Ramos (cell line): ENCODE results near the gene PHACTR2.
"Not testable (repeated sequence)": the region's sequence is repeated elsewhere in the genome, so short reads cannot be mapped to it uniquely, and the experiment has no call there.

Source experiments
- in situ Hi-C: fragments of 300-500 bp; cut with MboI; formaldehyde crosslinking; loops from one replicate; pipeline ENCODE4 v1.14.3; 2022; ENCODE audit warnings: low sequenced_read_pairs; ENCODE audit not compliant: unreplicated experiment

The PHACTR2 gene

DNA sequence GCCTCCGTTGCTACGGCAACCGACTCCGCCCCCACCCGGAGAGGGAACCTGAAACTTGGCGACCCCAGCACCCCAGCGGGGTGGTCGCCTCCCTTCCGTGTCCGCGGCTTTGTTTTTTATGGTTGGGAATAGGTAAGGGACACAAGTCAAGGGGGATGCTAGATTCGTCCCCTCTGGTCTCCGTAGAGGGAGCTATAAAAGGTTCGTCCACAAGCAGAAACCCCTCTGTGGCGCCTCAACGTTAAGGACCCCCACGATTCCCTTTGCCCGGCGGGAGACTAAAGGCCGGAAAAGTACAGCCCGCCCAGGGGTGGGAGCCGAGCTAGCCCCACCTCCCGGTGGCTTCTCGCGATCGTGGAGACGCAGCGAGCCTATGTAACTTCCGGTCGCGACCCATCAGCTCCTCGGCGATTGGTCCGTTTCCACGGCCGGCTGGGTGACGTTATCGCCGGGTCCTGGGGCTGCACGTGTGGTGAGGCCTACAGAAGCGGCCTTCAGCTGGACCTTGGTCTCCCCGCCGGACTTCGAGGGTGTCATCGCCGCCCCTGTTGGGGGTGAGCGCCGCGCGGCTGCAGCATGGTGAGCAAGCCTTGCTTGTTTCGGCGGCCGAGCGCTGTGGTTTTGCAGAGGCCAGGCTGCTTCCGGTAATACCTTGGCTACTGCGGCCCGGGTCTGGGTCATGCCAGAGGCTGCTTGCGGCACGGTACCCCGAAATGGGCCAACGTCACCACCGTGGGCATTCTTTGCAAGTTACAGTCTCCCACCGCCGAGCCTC lies 165.3 kb downstream of the PHACTR2 start, which contains the start of gene LTV1:
Gene LTV1 (plus strand): TSS at position 437 of the 775 bp plus-strand sequence. CDS start 140 bp downstream, at position 577.
- in situ Hi-C loops = no loop called here

- in situ Hi-C loops = no loop called here
These were observed 165.9 kb downstream of the PHACTR2 start for GRCh38 chr6:143843677-143843999.

DNA sequence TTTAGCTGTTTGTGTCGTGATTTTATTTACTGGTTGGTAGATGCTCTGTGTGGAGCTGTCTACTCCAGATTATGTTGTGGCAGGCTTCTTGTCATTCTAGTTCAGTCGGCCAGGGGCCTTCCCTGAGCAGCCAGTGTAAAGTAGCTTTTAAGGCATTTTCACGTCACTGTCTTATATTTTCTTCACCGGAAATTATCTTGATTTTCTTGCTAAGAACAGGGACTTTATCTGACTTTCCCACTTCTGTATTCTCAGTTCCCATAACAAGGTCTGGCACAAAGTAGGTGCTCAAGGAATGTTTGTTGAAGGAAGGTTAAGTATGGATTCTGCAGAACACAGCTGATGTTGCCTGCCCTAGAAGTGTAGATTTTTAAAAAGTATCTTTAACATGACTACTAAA lies 166.2 kb downstream of the PHACTR2 start:
- in situ Hi-C loops = no loop called here

- in situ Hi-C loops = no loop called here
These were observed 167.3 kb downstream of the PHACTR2 start for GRCh38 chr6:143845033-143845432.

GRCh38 chr6:143851706-143852105 lies 173.9 kb downstream of the PHACTR2 start:
- in situ Hi-C loops = not testable (repeated sequence)

- in situ Hi-C loops = not testable (repeated sequence)
These were observed 177.3 kb downstream of the PHACTR2 start for GRCh38 chr6:143855057-143855456.

DNA sequence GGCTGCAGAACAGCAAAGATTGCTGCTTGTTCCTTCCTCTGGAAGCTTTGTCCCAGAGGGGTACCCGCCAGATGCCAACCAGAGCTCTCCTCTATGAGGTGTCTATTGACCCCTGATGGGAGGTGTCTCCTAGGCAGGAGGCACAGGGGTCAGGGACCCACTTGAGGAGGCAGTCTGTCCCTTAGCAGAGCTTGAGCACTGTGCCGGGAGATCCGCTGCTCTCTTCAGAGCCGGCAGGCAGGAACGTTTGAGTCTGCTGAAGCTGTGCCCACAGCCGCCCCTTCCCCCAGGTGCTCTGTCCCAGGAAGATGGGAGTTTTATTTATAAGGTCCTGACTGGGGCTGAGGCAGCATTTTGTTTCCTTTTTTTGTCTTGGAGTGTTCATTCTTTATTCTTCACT lies 179.0 kb downstream of the PHACTR2 start:
- in situ Hi-C loops = not testable (repeated sequence)

GRCh38 chr6:143857651-143858050 lies 179.9 kb downstream of the PHACTR2 start:
- in situ Hi-C loops = no loop called here

GRCh38 chr6:143859891-143860660 lies 182.3 kb downstream of the PHACTR2 start:
- in situ Hi-C loops = no loop called here

- in situ Hi-C loops = no loop called here
These were observed 186.0 kb downstream of the PHACTR2 start for GRCh38 chr6:143863771-143864170.

DNA sequence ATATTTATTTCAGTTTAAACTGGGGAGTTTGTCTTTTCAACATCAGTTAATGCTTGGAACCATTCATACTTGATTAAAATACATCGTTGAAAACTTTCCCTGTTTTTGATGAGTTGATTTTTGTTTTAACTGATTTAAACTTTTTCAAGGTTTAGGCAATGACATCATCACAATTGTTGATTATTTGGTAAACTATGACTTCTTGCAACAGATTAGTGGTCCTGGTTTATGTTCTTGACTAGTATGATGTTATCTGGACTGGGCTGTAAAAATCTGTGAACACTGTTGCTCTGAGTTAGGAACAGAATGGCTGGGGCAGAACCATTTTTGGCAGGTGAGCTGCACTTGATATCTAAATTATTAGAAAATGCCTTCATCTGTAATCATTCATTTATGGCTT lies 186.5 kb downstream of the PHACTR2 start, which contains the start of gene ZC2HC1B:
Gene ZC2HC1B (plus strand): TSS at position 241 of the 400 bp plus-strand sequence. CDS start 66 bp downstream, at position 307.
- in situ Hi-C loops = no loop called here

DNA sequence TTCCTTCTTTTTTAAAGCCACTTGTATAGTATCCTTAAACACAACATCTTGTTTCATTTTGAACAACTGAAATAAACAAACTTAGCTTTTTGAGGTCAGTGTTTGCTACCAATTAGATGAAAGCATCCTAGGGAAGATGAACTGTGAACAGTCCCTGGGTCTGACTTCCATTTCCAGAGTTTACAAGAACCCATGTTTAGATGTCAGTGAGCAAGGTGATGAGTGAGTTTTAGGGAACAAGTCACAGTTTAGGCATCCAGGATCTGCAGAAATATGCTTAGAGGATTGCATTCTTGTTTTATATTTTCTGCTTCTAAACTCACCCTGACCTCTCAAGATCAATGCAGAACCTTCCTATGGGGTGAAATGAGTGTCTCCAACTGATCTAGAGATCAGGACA lies 189.5 kb downstream of the PHACTR2 start:
- in situ Hi-C loops = no loop called here

DNA sequence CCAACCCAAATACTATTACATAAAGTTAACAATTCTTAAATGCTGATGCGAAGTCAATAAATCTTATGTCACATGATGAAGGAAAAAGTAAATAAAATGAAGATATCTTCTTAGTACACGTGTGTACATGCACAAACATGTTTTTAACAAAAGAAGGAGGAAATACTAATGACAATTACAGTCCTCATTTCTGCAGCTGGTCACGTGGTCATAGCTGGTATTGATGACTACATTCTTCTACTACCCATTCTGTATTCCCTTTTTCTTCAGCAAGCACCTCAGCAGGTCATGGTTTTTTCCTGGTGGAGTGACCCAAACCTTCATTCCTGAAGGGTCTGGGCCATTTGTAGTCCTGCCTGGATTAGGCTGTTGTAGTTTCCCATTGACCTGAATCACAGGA lies 191.0 kb downstream of the PHACTR2 start:
- in situ Hi-C loops = not testable (repeated sequence)

GRCh38 chr6:143871202-143871730 lies 193.5 kb downstream of the PHACTR2 start:
- in situ Hi-C loops = not testable (repeated sequence)

DNA sequence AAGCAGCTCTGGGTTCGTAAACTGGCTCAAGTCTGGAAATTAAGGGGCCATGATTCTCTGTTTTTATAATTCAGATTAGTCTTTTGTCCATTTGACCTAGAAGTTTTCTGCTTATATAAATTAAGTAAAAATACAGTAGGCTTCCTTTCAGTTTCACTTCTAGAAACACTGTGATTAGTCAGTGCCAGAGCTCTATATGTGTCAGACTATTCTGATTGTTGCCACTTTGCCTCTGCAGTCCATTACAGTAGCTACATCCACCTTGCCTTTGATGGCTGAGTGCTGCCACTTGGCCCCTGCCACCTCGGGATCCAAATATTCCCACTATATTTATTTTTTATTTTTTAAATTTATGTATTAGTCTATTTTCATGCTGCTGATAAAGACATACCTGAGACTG lies 194.4 kb downstream of the PHACTR2 start:
- in situ Hi-C loops = no loop called here

DNA sequence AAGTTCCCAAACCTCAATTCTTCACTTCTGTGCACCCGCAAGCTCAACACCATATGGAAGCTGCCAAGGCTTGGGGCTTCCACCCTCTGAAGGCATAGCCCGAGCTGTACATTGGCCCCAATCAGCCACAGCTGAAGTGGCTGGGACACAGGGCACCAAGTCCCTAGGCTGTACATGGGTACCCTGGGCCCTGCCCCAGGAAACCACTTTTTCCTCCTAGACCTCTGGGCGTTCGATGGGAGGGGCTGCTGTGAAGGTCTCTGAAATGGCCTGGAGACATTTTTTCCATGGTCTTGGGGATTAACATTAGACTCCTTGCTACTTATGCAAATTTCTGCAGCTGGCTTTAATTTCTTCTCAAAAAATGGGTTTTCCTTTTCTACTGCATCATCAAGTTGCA lies 195.8 kb downstream of the PHACTR2 start:
- in situ Hi-C loops = not testable (repeated sequence)

DNA sequence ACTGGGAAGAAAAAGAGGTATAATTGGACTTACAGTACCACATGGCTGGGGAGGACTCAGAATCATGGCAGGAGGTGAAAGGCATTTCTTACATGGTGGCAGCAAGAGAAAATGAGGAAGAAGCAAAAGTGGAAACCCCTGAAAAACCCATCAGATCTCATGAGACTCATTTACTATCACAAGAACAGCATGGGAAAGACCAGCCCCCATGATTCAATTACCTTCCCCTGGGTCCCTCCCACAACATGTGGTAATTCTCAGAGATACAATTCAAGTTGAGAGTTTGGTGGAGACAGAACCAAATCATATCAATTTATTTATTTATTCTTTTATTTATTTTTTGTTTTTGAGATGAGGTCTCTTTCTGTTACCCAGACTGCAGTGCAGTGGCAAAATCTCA lies 196.7 kb downstream of the PHACTR2 start:
- in situ Hi-C loops = not testable (repeated sequence)

DNA sequence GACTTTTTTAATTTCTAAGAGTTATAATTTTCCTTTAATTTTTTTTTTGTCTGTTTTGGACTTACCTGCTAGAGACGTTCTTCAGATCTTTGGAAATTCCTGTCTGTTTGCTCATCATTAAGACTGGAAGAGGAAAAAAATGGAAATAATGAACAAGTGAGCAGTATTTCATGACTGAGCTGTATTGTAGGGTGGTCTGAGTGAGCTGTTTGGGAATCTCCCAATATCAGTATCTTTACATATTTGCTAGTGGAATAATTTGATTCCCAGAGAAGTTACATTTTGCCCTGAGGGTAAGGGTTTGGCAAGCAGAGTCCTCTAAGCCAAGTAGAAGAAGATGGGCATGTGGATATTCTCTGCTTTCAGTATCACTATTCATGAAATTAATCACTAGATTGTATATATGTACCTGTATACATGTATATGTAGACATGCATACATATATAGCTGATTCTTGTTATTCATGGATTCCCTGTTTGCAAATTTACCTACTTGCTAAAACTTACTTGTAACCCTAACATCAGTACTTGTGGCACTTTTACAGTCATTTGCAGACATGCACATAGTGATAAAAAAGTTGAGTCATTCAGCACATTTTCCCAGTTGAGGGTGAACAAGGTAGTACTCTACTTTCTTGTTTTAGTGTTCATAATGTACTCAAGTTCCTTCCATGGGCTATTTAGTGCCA lies 200.0 kb downstream of the PHACTR2 start:
- in situ Hi-C loops = no loop called here

DNA sequence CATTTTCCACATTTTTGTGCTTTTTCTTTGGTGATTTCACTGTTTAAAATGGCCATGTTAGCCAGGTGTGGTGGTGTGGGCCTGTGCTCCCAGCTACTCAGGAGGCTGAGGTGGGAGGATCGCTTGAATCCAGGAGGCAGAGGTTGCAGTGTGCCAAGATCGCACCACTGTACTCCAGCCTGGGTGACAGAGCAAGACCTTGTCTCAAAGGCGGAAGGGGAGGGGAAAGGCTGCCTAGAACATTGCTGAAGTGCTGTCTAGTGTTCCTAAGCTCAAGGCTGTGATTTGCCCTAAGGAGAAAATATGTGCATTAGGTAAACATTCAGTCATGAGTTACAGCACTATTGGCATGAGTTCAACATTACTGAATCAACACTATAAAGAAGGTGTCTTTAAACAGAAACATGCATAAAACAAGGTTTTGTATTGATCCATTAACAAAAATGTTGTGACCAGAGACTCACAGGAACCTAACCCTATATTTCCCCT lies 200.6 kb downstream of the PHACTR2 start:
- in situ Hi-C loops = no loop called here

DNA sequence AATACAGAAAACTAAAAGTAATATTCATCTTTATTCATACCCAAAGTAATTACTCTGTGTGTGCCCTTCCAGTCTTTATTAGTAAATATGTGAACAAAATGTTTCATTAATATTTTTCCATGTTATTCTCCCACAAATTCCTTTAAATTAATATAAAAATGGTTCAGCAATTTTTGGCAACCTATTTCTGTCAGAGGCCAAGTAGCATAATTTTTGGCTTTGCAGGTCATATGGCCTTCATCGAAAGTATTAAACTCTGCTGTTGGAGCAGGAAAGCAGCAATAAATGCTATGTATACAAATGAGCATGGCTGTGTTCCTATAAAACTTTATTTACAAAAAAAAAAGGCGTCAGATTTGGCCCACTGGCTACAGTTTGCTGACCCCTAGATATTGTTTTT lies 202.6 kb downstream of the PHACTR2 start:
- in situ Hi-C loops = no loop called here
